DMS53 (cell line): ENCODE results near the gene CA5A.
"Not testable (repeated sequence)": the region's sequence is repeated elsewhere in the genome, so short reads cannot be mapped to it uniquely, and the experiment has no call there.

ENCODE experiments used
- DNase-seq: peaks from one replicate; lab custom pipeline; 2025; lab: John Stamatoyannopoulos, UW

The CA5A gene

DNA sequence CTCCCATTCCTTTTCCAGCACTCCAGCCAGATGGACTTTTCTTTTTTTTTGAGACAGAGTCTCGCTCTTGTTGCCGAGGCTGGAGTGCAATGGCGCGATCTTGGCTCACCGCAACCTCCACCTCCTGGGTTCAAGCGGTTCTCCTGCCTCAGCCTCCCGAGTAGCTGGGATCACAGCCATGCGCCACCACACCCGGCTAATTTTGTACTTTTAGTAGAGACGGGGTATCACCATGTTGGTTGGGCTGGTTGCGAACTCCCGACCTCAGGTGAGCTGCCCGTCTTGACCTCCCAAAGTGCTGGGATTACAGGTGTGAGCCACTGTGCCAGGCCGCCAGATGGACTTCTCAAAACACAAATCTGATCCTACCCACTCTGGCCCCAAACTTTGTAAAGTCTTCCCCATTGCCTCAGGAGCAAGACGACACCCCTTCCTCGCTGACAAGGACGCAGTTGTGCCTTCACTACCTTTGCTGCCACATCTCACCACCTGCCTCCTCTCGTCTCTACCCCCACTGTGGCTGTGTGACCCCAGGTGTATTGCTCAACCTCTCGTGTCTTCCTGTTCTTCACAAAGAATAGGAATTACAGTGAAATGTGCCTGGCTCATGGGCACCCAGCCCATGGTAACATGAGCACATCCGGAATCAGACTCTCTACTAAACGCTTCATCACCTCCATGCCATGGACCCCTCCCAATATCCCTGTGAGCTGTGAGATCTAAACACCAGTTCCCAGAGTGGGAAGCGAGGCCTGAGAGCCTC, 11.2 kb upstream of the CA5A start:
- no peak for DNase-seq

DNA sequence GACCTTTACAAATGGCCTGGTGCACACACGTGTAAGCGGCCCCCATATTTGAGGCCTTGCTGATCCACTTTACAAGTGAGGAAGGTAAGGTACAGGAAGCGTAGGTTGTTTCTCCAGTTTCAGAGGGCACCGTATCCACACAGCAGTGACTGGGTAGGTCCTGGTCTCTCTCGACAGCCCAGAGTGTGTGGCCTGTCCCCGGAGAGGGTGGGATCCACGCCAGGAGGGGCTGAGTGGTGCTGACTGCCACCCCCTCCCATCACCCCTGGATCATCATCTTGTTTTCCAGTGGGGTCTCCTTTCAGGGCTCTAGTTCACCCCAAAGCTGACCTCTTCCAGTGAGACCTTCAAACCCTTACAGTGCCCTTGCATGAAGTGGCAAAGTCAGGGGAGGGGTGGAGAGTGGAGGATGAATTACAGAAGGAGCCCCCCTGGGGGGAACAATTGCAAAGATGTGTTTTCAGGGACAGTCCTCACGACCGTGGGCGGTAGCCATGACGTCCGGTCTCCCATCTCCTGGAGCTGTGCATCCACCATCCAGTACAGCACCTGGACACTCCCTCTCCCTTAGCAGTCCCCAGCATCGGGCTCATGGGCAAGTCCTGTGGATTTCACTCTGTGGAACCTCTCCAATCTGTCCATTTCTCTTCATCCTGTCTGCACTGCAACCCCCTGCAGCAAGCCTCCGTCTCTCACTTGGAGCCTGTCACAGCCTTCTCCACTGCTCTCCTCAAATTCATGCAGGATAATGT, 10.4 kb upstream of the CA5A start:
- no peak for DNase-seq

DNA sequence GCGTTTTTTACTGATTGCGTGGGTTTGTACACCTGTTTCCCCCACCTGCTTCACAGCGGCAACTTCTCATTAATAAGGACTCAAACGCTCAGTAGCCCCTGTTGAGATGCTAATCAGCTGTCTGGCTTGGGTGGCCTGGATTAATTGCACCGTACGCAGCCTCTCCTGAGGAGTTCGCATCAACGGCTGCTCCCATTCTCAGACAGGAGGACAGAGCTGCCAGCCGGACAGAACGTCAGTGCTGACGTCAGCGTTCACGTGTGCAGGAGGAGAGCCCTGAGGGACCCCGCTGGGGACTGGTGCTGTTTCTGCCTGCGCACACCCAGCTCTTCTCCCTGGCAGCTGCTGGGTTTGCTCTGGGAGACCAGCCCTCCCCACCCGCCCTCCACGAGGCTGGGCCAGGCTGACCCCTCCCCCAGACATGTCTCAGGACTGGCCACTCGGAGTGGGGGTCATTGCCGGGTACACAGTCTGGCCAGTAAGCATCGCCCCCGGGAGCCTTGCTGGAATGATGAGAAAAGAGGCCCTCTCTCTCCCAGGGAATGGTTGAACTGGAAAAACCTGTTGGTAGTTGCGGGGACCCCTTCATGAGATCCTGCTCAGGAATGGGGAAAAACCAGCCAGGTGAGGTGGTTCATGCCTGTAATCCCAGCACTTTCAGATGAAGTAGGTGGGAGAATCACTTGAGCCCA, 9.2 kb upstream of the CA5A start:
- peak; percentile 98 for DNase-seq

DNA sequence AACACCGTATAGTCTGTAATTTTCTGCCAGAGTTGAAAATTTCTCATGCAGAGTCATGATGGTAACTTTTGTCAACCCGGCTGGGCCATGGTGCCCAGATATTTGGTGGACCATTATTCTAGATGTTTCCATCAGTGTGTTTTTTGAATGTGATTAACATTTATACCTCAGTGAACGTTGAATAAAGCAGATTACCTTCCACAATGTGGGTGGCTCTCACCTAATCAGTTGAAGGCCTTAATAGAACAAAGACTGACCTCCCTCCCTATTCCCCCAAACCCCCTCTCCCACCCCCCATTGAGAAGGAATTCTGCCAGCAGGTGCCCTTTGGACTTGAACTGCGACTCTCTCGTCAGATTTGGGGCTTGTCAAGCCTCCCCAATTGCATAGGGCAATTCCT, 6.4 kb upstream of the CA5A start:
- DNase-seq, result no peak

DNA sequence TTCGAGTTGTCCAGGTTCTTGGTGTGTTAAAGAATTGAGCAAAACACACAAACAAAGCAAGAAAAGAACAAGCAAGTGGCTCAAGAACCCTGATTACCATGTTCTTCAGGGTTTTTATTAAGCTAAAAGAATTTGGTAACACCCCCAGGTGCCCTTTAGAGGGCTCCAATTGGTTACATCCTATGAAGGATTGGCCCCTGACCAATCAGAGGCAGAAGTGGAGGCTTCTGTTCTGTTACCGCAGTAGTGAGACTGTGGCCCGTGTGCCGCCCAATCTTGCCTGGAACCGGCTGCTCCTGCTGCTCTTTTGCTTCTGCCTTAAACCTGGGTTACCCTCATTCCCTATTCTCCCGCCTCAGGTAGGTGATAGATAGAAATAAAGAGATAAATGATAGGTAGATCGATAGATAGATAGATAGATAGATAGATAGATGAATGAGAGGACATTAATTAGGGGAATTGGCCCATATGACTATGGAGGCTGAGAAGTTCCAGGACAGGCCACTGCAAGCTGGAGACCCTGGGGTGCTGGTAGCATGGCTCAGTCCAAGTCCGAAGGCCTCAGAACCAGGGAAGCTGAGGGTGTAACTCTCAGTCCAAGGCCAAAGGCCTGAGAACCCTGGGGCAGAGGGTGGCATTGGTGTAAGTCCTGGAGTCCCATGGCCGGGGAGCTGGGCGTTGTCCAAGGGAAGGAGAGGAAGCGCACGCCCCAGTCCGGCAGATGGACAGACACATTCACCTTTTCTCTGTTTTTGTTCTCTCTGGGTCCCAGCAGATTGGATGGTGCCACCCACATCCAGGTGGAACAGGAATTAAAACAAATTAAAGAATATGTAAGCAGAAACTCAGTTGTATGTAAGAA, 3.5 kb upstream of the CA5A start:
- no peak for DNase-seq

DNA sequence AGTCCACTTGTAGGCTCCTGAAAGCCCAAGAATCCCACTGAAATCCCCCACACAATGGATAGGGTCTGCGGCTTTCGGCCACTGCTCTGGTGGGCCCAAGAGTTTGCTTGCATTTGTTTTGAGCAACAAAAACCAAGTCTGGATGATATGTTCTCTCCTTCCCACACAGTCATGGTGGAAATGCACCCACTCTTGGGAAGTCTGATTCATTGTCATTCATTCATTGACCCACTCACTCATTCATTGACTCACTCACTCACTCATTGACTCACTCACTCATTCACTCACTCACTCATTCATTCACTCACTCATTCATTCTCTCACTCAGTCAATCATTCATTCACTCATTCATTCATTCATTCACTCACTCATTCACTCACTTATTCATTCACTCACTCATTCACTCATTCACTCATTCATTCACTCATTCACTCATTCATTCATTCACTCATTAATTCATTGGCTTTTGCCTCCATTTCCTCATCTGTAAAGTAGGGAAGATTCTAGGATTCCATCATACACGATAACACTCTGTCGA, 2.2 kb upstream of the CA5A start:
- peak; percentile 21 for DNase-seq

DNA sequence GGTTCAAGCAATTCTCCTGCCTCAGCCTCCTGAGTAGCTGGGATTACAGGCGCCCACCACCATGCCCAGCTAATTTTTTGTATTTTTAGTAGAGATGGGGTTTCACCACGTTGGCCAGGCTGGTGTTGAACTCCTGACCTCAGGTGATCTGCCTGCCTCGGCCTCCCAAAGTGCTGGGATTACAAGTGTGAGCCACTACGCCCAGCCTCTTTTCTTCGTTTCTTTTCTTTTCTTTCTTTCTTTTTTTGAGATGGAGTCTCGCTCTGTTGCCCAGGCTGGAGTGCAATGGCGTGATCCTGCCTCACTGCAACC, 858 bp upstream of the CA5A start:
- DNase-seq, result not testable (repeated sequence)

DNA sequence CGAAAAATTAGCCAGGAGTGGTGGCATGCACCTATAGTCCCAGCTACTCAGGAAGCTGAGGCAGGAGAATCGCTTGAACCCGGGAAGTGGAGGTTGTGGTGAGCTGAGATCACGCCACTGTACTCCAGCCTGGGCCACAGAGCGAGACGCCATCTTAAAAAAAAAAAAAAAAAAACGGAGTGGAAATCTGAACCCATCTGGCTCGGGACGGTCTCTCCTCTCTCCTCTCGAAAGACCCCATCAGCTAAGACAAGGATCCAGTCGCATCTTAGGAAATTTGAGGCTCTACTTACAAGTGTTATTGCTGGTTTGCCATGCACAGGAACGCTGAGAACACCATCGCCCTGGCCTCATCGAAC, 334 bp downstream of the CA5A start:
- DNase-seq, result not testable (repeated sequence)

DNA sequence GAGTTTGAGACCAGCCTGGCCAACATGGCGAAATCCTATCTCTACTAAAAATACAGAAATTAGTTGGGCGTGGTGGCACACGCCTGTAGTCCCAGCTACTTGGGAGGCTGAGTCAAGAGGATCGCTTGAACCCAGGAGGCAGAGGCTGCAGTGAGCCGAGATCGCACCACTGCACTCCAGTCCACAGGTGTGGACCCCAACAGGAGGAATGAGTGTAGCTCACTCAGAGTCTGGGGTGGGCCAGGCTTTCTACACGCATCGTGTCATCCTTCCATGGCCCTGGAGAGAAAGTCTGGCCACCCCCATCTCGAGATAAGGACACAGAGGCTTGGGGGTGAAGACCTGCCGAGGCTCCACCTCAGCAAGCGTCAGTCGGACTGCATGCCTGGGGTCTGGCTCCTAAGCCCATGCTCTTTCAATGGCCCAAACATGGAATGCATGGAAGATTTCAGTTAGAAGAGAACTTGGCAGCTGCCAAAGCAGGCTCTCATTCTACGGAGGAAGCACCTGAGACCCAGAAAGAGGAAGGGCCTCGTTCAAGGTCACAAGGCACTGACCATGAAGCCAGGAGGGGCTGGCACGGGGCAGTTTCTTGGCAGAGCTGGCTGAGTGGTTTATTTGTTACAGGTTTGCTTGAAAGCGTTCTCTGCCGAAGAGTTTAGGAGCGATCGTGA, 1.4 kb downstream of the CA5A start:
- not testable (repeated sequence) for DNase-seq

DNA sequence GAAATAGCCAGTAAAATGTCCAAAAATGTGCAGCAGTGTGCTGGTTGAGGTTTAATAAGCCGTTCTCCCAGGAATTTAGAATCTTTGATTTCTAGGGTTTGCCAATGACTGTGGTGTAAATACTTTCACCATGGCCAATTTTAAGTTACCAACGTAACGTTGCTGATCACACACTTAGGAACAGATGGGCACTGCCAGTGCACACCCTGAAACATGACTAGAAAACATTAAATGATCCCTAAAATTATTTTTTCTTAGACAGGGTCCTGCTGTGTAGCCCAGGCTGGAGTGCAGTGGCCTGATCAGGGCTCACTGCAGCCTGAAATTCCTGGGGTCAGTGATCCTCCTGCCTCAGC, 3.2 kb downstream of the CA5A start:
- DNase-seq, result no peak

DNA sequence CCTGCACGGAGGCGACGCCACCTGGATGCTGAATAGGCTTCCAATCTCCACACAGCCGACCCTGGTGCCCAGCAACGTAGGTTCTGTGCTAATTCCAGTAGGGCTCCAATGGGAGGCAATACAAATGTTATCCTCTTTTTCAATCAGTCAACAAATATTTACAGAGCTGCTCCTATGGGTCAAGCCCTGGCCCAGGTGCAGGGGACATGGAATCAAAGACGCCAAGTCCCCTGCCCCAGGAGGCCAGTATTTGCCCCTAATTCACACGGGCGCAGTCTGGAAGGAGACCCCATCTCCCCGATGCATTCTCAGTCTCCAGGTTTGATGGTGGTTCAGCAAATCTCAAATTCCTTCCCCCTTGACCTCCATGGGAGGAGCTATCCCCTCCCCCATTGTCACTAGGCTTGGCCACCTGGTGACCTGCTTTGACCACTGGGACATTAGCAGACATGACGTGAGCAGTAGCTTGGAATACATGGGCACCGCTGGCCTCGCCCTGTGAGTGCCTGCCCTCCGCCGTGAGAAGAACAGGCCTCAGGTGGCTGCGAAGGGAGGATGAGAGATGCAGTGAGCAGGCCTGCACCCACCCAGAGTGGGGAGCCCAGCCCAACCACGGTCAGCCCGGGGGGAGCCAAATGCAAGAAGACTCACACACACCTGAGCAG, 3.7 kb downstream of the CA5A start:
- DNase-seq, result peak; percentile 73

DNA sequence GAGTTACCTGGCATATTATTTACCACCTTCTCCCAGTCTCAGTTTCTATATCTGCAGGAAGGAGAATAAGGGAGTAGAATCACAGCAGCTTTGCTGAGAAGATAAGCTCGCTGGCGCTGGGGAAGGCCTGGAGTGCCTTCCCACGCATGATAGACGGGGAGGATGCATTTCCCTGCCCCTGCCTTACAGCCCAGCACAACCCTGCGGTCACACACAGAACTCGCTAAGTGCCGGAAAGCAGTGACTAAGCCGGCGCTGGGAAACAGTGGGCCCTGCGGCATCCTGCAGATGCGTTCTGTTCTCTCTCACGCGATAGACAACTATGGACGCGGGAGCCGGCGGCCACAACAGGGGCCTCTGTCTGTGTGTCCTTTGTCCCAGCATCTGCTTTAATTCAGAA, 4.8 kb downstream of the CA5A start:
- DNase-seq, result peak; percentile 29

DNA sequence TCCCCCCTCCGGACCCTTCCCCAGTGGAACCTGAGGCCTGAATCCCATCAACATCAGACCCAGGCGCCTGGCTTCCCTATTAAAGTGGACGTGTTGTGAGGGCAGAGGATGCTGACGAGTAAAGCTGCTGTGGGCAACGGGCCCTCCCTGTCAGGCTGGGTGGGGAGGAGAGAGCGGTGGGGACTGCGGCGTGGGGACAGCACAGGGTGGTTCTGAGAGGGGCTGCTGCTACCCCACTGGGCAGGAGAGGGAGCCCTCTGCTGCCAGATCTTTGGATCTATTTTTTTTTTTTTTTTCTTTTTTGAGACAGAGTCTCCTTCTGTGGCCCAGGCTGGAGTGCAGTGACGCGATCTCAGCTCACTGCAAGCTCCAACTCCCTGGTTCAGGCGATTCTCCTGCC, 5.9 kb downstream of the CA5A start:
- DNase-seq, result peak; percentile 43

DNA sequence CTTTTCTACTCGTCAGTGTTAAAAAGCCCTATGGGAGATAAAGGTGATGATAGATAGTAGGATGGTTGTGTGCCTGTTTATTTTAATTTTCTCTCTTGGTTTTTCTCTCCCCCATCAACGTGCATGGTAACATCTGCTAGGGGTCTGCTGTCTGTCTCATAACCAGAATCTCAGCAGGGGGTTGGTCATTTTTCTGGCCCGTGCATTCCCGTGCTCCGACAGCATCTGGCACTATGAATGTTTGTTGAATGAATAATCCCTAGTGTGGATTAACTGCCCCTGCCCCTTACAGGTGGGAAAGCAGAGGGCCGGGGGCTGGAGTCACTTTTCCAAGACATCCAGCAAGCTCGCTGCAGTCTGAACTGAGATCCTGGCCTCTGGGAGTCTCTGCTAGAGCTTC, 6.3 kb downstream of the CA5A start:
- no peak for DNase-seq

DNA sequence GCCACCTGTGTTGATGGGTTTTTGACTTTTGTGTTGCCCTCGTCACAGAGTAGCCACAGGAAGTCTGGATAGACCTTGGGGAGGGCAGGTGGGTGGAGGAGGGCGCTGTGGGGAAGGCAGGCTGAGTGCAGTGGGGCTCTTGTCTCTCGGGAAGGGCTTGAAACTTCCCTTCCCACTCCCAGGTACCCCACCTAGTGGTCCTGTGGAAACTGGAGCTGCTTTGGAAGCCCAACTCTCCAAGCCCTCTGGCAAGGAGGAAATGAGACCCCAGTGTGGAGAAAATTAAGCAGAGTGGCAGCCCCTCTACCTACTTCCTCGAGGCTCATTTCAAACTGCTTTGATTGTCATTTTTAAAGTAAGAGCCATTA, 9.2 kb downstream of the CA5A start:
- peak; percentile 78 for DNase-seq

DNA sequence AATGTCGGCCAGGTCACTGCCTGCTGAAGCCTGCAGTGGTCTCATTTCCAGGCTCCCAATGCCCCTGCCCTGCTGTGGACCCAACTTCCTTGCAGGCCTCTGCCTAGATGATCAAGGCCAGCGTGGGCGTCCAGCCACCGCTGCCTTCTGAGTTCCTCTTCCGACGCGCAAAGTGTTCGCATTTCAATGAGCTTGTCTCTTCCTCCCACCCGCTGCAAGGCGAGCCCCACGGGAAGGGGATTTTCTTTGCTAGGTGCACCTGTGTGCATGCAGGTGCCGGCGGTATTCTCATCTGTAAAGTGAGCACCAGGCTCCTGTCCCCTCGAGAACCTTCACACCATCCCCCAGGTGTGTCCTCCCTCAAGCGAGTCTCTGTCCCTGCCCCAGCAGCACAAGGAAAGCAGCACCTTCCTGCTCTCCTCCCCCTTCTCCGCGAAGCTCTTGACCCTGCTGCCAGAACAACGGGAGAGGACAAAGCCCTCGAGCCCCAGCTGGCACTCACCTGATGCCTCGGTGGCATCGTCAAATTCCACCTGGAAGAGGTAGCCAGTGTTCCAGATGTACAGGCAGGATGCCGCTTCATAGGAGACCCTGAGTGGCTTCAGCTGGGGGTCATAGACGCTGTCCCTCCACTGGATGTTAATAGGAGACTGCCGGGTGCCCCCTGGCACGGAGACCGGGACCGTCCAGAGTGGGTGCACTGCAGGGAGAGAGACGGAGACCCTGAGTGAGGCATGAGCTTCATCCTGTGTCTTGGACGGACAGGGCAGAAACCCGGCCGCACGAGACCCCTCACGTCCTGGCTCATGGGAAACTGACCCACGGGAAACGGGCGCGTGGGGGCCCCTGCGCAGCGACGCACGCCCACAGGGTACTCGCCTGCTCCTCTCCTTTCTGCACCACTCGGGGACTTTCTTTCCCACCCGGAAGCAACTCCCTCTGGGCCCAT, 9.8 kb downstream of the CA5A start:
- peak; percentile 94 for DNase-seq

DNA sequence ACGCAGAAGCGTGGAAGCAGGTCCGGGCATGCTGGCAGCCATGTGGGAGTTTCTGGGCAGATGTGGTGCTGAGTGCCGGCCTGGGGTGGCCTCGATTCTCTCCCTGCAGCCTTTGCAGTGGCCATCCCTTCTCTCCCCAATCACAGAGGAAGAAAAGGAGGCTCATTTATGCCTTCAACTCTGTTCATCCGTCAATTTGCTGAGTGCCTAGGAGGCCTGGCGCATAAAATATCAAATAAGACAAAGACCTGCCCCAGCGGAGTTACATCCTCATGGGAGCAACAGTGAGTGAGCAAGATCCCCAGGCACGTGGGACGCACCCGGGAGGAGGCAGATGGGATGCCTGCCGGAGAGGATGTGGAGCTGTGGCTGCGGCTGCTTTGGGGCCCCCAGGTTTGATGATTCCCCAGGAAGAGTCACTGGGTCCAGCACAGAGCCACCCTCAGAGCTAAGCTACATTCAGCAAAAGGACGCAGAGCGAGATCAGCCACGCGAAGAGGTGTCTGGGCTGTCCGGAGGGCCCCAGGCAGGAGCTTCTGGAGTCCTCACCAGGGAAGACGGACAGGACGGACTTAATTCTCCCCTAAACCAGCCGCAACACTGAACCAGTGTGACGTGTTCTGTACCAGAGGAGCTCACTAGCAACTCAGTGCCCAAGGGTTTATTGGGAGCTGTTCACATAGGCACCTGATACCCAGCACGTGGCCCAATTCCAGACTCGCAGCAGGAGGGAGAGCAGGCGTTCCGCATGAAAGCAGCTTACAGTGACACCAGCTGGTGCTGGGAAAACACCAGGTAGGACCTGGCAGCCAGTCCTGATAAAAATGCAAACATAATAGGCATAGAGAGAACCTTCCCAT, 11.3 kb downstream of the CA5A start:
- DNase-seq, result peak; percentile 98

DNA sequence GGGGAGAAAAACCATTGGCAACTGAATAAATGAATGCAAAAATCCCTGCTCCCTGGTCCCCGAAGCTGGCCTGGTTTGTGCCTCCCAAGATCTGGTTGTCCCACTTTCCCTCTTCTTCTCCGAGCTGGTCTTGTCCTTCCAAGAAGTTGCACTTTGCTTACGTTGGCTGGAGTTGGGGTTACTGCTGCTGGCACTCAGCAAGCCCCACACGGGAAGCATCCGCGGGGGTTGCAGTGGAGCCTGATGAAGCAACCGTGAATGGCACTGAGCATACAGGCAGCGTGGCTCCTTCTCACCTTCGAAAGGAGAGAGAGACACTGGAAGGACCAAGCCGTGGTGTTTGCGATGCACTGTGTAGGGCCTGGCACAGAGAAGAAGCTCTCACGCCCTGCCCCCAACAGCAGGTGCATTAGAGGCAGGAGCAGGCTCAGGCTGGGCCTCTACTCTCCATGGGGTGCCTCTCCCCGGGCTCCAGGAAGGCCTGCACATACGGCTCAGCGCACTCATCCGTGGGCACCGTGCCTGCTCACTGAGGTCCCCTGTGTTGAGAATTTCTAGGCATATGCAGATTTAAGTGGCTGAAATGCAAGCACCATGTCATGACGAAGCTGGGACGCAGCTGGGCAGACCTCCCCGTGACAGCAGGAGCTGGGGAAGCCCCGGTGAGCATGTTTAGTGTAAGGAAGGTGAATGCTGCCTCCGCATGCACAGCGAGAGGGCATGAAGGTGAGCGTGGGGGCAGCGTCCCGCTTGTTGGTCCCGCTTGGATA, 12.1 kb downstream of the CA5A start:
- peak; percentile 95 for DNase-seq
